NT2/D1 (cell line): ENCODE measurements around the gene MOV10L1.

Experiments
- DNase-seq: peaks from one replicate; pipeline ENCODE4 v3.0.0-alpha.2; 2011; ENCODE audit warnings: low read depth, low spot score
- H3K27me3 ChIP-seq: 2 replicates; pipeline ENCODE4 v1.6.0; 2011; ENCODE audit warnings: mild to moderate bottlenecking; ENCODE audit not compliant: insufficient read length, insufficient read depth
- H3K36me3 ChIP-seq: 2 replicates; pipeline ENCODE4 v1.6.1; 2011; ENCODE audit warnings: mild to moderate bottlenecking, low read length, mixed read lengths; ENCODE audit not compliant: insufficient read depth, insufficient read length
- H3K4me1 ChIP-seq: 2 replicates; pipeline ENCODE4 v1.5.1; 2011; ENCODE audit not compliant: insufficient read depth, insufficient read length
- H3K4me3 ChIP-seq: 2 replicates; pipeline ENCODE4 v1.5.1; 2011; ENCODE audit warnings: low read depth; ENCODE audit not compliant: insufficient read length
- H3K9ac ChIP-seq: 2 replicates; pipeline ENCODE4 v1.6.0; 2011; ENCODE audit warnings: low read depth; ENCODE audit not compliant: insufficient read length
- H3K9me3 ChIP-seq: 2 replicates; pipeline ENCODE4 v1.5.1; 2011; ENCODE audit warnings: mild to moderate bottlenecking, low read length; ENCODE audit not compliant: insufficient read depth
- SUZ12 ChIP-seq: IDR thresholded peaks from 2 replicates; pipeline ENCODE4 v1.6.1; 2011; ENCODE audit not compliant: insufficient read length, insufficient read depth; ENCODE audit errors: extremely low read depth
- YY1 ChIP-seq: IDR thresholded peaks from 2 replicates; pipeline ENCODE4 v1.6.1; 2011; ENCODE audit not compliant: insufficient read length, insufficient read depth
- ZNF274 ChIP-seq: IDR thresholded peaks from 2 replicates; pipeline ENCODE4 v1.6.1; 2011; ENCODE audit warnings: mild to moderate bottlenecking, low read depth, low read length

Gene MOV10L1

GRCh38 chr22:50061141-50061823, 28.5 kb upstream of the MOV10L1 start:
- Histone ChIP-seq H3K4me3 (no peak overlapping the region), H3K9ac (no peak overlapping the region), H3K36me3 (no peaks in the 10 kb centered on the region), H3K4me1 (peaks cover 7% of the 10 kb centered on the region), H3K27me3 (no peaks in the 10 kb centered on the region), H3K9me3 (no peaks in the 10 kb centered on the region)
- DNase-seq = no peak
- TF ChIP-seq ZNF274 = no peak
- no peak for TF ChIP-seq SUZ12
- no peak for TF ChIP-seq YY1

- Histone ChIP-seq H3K9me3 (no peaks in the 10 kb centered on the region), H3K36me3 (no peaks in the 10 kb centered on the region), H3K4me1 (peaks cover 7% of the 10 kb centered on the region), H3K9ac (no peak overlapping the region), H3K27me3 (no peaks in the 10 kb centered on the region), H3K4me3 (no peak overlapping the region)
- TF ChIP-seq ZNF274 (no peak), SUZ12 (no peak), YY1 (no peak)
- DNase-seq = no peak
These were observed 27.9 kb upstream of the MOV10L1 start for GRCh38 chr22:50061824-50062355.

GRCh38 chr22:50062509-50063135, 27.2 kb upstream of the MOV10L1 start:
- Histone ChIP-seq H3K9ac (no peak overlapping the region), H3K4me3 (no peak overlapping the region), H3K36me3 (no peaks in the 10 kb centered on the region), H3K4me1 (peaks cover 7% of the 10 kb centered on the region), H3K9me3 (no peaks in the 10 kb centered on the region), H3K27me3 (no peaks in the 10 kb centered on the region)
- no peak for DNase-seq
- TF ChIP-seq YY1 (no peak), ZNF274 (no peak), SUZ12 (no peak)

- H3K9ac ChIP-seq = no peak overlapping the region
- H3K27me3 ChIP-seq = no peaks in the 10 kb centered on the region
- DNase-seq = no peak
- peaks cover 7% of the 10 kb centered on the region for H3K4me1 ChIP-seq
- H3K9me3 ChIP-seq = no peaks in the 10 kb centered on the region
- no peak overlapping the region for H3K4me3 ChIP-seq
- no peaks in the 10 kb centered on the region for H3K36me3 ChIP-seq
- no peak for TF ChIP-seq SUZ12
- no peak for TF ChIP-seq ZNF274
- TF ChIP-seq YY1 = no peak
These were observed 26.0 kb upstream of the MOV10L1 start for GRCh38 chr22:50063589-50064393.

GRCh38 chr22:50064453-50064852, 25.4 kb upstream of the MOV10L1 start:
- peaks cover 7% of the 10 kb centered on the region for H3K4me1 ChIP-seq
- TF ChIP-seq SUZ12 = no peak
- TF ChIP-seq ZNF274 = no peak
- no peak for TF ChIP-seq YY1
- H3K36me3 ChIP-seq = no peaks in the 10 kb centered on the region
- H3K9me3 ChIP-seq = no peaks in the 10 kb centered on the region
- no peak for DNase-seq
- no peaks in the 10 kb centered on the region for H3K27me3 ChIP-seq
- no peak overlapping the region for H3K4me3 ChIP-seq
- no peak overlapping the region for H3K9ac ChIP-seq

GRCh38 chr22:50067244-50067643, 22.6 kb upstream of the MOV10L1 start:
- no peak for DNase-seq
- no peaks in the 10 kb centered on the region for H3K9me3 ChIP-seq
- H3K4me1 ChIP-seq = peaks cover 3% of the 10 kb centered on the region
- no peak overlapping the region for H3K9ac ChIP-seq
- no peaks in the 10 kb centered on the region for H3K36me3 ChIP-seq
- no peak overlapping the region for H3K4me3 ChIP-seq
- TF ChIP-seq YY1 (no peak), SUZ12 (no peak), ZNF274 (no peak)
- H3K27me3 ChIP-seq = no peaks in the 10 kb centered on the region

GRCh38 chr22:50068096-50068495, 21.7 kb upstream of the MOV10L1 start:
- H3K9me3 ChIP-seq = no peaks in the 10 kb centered on the region

More at GRCh38 chr22:50068096-50068495, 21.7 kb upstream of the MOV10L1 start:
- H3K4me1 ChIP-seq = peaks cover 3% of the 10 kb centered on the region
- no peaks in the 10 kb centered on the region for H3K36me3 ChIP-seq
- no peak for TF ChIP-seq YY1
- no peak overlapping the region for H3K4me3 ChIP-seq
- no peak overlapping the region for H3K9ac ChIP-seq
- no peaks in the 10 kb centered on the region for H3K27me3 ChIP-seq
- no peak for DNase-seq
